NCI-H2081 treated with DMSO at 0.1 percent for 48 hours (cell line): ENCODE measurements around the gene VANGL1.
"Not testable (repeated sequence)": the region's sequence is repeated elsewhere in the genome, so short reads cannot be mapped to it uniquely, and the experiment has no call there.

Experiments used
- DNase-seq: peaks from one replicate; lab custom pipeline; 2025; lab: John Stamatoyannopoulos, UW

The VANGL1 gene

GRCh38 chr1:115641762-115642167 is at the start of gene VANGL1:
Gene VANGL1 (plus strand): TSS chr1:115641970. CDS start chr1:115651414, 9,444 bp downstream.
- no peak for DNase-seq

GRCh38 chr1:115592264-115592663 is 49.5 kb upstream of the VANGL1 start:
- DNase-seq: no peak

GRCh38 chr1:115593365-115594259 is 48.2 kb upstream of the VANGL1 start:
- DNase-seq: no peak

GRCh38 chr1:115594600-115594999 is 47.2 kb upstream of the VANGL1 start:
- DNase-seq: no peak

GRCh38 chr1:115595279-115596079 is 46.3 kb upstream of the VANGL1 start:
- DNase-seq: peak; percentile 64

DNA sequence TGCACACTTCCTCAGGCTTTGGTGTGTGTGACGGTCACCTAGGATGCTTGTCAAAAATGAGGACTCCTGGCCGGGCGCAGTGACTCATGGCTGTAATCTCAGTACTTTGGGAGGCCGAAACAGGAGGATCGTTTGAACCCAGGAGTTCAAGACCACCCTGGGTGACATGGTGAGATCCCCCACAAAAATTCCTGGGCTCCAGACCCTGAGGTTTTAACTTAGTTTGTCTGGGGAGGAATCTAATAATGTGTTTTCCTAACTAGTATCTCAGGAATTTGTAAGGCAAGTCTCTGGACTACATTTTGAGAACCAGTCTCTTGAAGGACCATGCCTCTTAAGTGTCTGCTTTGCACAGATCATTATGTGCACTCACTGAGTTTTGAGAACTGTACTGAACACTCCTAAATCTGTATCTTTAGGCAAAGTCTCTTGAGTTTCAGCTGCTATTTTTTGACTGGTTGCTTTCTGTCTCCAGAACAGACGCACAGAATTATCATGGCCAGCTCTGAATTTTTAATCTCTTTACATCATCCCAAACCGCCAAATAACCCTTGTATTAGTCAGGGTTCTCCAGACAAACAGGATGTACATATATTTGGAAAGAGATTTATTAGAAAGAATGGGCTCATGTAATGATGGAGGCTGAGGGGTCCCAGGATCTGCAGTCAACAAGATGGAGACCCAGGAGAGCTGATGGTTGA is 45.5 kb upstream of the VANGL1 start:
- no peak for DNase-seq

- DNase-seq: no peak
Measured at GRCh38 chr1:115604508-115604907, 37.3 kb upstream of the VANGL1 start.

DNA sequence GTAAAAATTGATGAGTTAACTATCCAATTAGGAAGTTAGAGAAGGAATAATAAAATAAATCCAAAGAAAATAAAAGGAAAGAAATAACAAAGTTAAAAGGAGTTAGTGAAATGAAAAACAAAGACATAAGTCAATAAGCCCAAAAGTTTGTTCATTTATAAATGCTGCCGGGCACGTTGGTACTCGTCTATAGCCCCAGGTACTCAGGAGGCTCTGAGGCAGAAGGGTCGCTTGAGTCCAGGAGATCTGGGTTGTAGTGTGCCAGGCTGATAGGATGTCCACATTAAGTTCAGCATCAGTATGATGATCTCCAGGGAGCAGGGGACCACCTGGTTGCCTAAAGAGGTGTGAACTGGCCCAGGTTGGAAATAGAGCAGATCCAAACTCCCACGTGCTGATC is 35.5 kb upstream of the VANGL1 start:
- DNase-seq: no peak

GRCh38 chr1:115609021-115609420 is 32.7 kb upstream of the VANGL1 start:
- DNase-seq: no peak

GRCh38 chr1:115613767-115614166 is 28.0 kb upstream of the VANGL1 start:
- DNase-seq: no peak

GRCh38 chr1:115620453-115620852 is 21.3 kb upstream of the VANGL1 start:
- no peak for DNase-seq

GRCh38 chr1:115620950-115621349 is 20.8 kb upstream of the VANGL1 start:
- no peak for DNase-seq

- no peak for DNase-seq
Measured at GRCh38 chr1:115624859-115625258, 16.9 kb upstream of the VANGL1 start.

DNA sequence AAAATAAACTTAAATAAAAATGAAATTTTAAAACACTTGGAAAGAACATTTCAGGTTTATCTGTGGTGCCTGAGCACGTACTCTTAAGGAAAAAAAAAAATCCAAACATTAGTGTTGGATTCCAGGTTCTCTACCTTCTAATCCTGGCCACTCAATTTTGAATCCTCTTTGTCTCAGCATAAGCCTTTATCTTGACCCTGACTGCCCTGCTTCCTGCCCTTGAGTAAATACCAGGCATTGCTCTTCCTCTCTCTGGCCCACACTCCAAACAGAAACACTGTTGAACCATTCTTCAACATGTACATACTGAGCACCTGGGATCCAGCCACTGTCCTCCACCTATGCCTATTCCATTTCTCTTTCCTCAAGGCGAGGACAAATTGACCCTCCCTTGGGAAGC is 11.4 kb upstream of the VANGL1 start:
- DNase-seq: no peak

- no peak for DNase-seq
Measured at GRCh38 chr1:115632251-115633026, 9.3 kb upstream of the VANGL1 start.

DNA sequence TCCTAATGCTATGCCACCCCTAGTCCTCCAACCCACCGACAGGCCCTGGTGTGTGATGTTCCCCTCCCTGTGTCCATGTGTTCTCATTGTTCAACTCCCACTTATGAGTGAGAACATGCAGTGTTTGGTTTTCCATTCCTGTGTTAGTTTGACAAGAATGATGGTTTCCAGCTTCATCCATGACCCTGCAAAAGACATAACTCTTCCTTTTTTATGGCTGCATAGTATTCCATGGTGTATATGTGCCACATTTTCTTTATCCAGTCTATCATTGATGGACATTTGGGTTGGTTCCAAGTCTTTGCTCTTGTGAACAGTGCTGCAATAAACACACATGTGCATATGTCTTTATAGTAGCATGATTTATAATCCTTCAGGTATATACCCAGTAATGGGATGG is 8.2 kb upstream of the VANGL1 start:
- not testable (repeated sequence) for DNase-seq

GRCh38 chr1:115637247-115637646 is 4.5 kb upstream of the VANGL1 start:
- not testable (repeated sequence) for DNase-seq

DNA sequence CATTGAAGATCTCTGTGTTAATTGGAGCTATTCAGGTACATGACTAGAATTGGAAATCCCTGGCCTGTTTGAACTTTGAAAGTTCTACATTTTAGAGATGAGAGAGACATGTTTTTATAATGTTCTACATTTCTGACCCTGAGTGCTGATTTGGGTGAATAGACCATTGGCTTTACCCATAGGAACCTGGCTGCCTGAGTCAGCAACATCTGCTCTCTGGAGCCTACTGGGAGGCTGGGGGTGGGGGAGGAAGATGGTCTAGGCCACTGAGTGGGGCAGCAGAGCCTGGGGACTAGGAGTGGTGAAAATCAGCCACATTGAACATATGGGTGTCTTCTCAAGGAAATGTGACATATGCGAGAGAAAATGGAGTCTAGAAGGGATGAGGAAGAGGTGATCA is 1.4 kb upstream of the VANGL1 start:
- DNase-seq: no peak

GRCh38 chr1:115642168-115643072 is 650 bp downstream of the VANGL1 start:
- DNase-seq: no peak

- DNase-seq: no peak
Measured at GRCh38 chr1:115643225-115643624, 1.5 kb downstream of the VANGL1 start.

GRCh38 chr1:115643666-115644065 is 1.9 kb downstream of the VANGL1 start:
- DNase-seq: no peak
